Thoracic aorta endothelial cell (primary cell): ENCODE measurements around the gene ABCG2. TPM values are rescaled to one million over a fixed set of nuclear protein-coding genes. Genes with fewer than 3 reads are reported as not detected.

ENCODE experiments used
- small RNA-seq: library from RNA; depleted of rRNA; stranded (forward); fragments of <200 nt; gene quantifications from one replicate; pipeline ENCODE3, GENCODE V24; 2012
- total RNA-seq: library from RNA; depleted of rRNA; stranded (reverse); fragments of >200 nt; gene quantifications from 2 replicates; pipeline ENCODE4 v1.2.3, GENCODE V29; 2012

The ABCG2 gene
- total RNA-seq, result 7.0 and 10.1 TPM in 2 replicates

GRCh38 chr4:88158489-88159228 lies at the start of gene ABCG2:
Gene ABCG2 (minus strand): TSS chr4:88158639. CDS start chr4:88139995, 18,644 bp downstream.

Small RNA genes lying within 50 kb of the gene (small RNA-seq; reads per million reads assigned to genes)
- not detected for gene RNU6-818P
- gene RNU6ATAC31P, result not detected

Other genes starting within 250 kb of the ABCG2 start
- gene SPP1, start 182.9 kb downstream of the ABCG2 start, total RNA-seq, result not detected in 2 replicates
- 37.0 and 43.1 TPM in 2 replicates for gene PKD2, start 151.0 kb downstream of the ABCG2 start, total RNA-seq
- gene PPM1K, start 125.9 kb upstream of the ABCG2 start, total RNA-seq, result 6.5 and 10.1 TPM in 2 replicates
- gene HERC6, start 220.2 kb upstream of the ABCG2 start, total RNA-seq, result 4.7 and 6.7 TPM in 2 replicates